A673 (cell line): Measurements from ENCODE around the gene TBC1D19.
"Not testable (repeated sequence)": the region's sequence is repeated elsewhere in the genome, so short reads cannot be mapped to it uniquely, and the experiment has no call there.

Experiments
- EZH2 ChIP-seq: fragments of 200-600 bp; sonication (generic); IDR thresholded peaks from 2 replicates; pipeline ENCODE4 v1.6.1; 2017; ENCODE audit warnings: borderline replicate concordance, low read depth, mild to moderate bottlenecking, mixed read lengths, antibody characterized with exemption, low read length; ENCODE audit not compliant: poor library complexity, severe bottlenecking
- TF ChIP-seq, protein P1 (sequence below): fragments of 300-800, 200-600 bp; sonication (generic); conservative IDR thresholded peaks from 2 replicates; pipeline ENCODE4 v1.5.1; 2017; ENCODE audit warnings: low read depth, mild to moderate bottlenecking, antibody characterized with exemption, low read length, moderate library complexity, mixed read lengths

DNA sequence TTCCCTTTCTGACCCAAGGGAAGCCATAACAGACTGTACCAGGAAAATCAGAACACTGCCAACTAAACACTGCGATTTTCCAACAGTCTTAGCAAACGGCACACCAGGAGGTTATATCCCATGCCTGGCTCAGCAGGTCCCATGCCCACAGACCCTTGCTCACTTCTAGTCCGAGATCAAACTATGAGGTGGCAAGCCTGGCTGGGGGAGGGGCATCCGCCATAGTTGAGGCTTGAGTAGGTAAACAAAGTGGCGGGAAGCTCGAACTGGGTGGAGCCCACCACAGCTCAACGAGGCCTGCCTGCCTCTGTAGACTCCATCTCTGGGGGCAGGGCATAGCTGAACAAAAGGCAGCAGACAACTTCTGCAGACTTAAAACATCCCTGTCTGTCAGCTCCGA is 56.8 kb downstream of the TBC1D19 start:
- not testable (repeated sequence) for TF ChIP-seq EZH2
- TF ChIP-seq, protein P1, sequence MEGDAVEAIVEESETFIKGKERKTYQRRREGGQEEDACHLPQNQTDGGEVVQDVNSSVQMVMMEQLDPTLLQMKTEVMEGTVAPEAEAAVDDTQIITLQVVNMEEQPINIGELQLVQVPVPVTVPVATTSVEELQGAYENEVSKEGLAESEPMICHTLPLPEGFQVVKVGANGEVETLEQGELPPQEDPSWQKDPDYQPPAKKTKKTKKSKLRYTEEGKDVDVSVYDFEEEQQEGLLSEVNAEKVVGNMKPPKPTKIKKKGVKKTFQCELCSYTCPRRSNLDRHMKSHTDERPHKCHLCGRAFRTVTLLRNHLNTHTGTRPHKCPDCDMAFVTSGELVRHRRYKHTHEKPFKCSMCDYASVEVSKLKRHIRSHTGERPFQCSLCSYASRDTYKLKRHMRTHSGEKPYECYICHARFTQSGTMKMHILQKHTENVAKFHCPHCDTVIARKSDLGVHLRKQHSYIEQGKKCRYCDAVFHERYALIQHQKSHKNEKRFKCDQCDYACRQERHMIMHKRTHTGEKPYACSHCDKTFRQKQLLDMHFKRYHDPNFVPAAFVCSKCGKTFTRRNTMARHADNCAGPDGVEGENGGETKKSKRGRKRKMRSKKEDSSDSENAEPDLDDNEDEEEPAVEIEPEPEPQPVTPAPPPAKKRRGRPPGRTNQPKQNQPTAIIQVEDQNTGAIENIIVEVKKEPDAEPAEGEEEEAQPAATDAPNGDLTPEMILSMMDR = not testable (repeated sequence)
